Activated T-cell treated with anti-CD3 and anti-CD28 coated beads, Interleukin-2, amount 50 U/mL, for 4 hours (primary cell): Measurements from ENCODE around the gene IL6. TPM values are rescaled to one million over a fixed set of nuclear protein-coding genes. Genes with fewer than 3 reads are reported as not detected.
A peak's percentile ranks its signal among the peaks of the same experiment; 100 is the strongest.

Experiments
- ATAC-seq, 2 donors: fragments of 200-7000 bp; cut with Tn5 transposase; one replicate each; pipeline ENCODE4 v1.10.0; 2021
- DNase-seq: peaks from one replicate; pipeline ENCODE4 v3.0.0-alpha.2; 2020
- H3K27me3 Mint-ChIP-seq: one replicate; pipeline ENCODE4 v1.8.0; 2021; ENCODE audit warnings: low read depth, mixed read lengths
- H3K36me3 Mint-ChIP-seq: one replicate; pipeline ENCODE4 v1.8.0; 2022; ENCODE audit warnings: mixed read lengths; ENCODE audit not compliant: insufficient read depth
- H3K4me1 Mint-ChIP-seq: one replicate; pipeline ENCODE4 v1.8.0; 2021; ENCODE audit warnings: low read depth, mixed read lengths
- H3K4me3 Mint-ChIP-seq: one replicate; pipeline ENCODE4 v1.8.0; 2021; ENCODE audit warnings: mild to moderate bottlenecking, moderate library complexity, mixed read lengths
- H3K9me3 Mint-ChIP-seq: one replicate; pipeline ENCODE4 v1.8.0; 2021; ENCODE audit warnings: mixed read lengths
- total RNA-seq, 3 donors: library from RNA; stranded (reverse); gene quantifications; one replicate each; pipeline ENCODE4 v1.2.1, GENCODE V29; 2021

The IL6 gene
- total RNA-seq, 3 donors from 2014 or later: 9.3 to 35.4 (median 10.0) TPM

- ATAC-seq (no peak), DNase-seq (no peak)
- Mint-ChIP-seq H3K9me3 (no peaks in the 10 kb centered on the region), H3K4me1 (peaks cover 23% of the 10 kb centered on the region), H3K27me3 (peaks cover 10% of the 10 kb centered on the region), H3K36me3 (no peaks in the 10 kb centered on the region), H3K4me3 (peak overlapping the region; percentile 75)
Measured at GRCh38 chr7:22727714-22728035, 675 bp downstream of the IL6 start.

GRCh38 chr7:22728401-22729029 is 1.5 kb downstream of the IL6 start:
- Mint-ChIP-seq H3K4me3 (peak overlapping the region; percentile 48), H3K9me3 (no peaks in the 10 kb centered on the region), H3K36me3 (no peaks in the 10 kb centered on the region), H3K27me3 (peaks cover 12% of the 10 kb centered on the region), H3K4me1 (peaks cover 21% of the 10 kb centered on the region)
- no peak for ATAC-seq
- DNase-seq: no peak

GRCh38 chr7:22729180-22729825 is 2.3 kb downstream of the IL6 start:
- Mint-ChIP-seq H3K9me3 (no peaks in the 10 kb centered on the region), H3K4me3 (peak overlapping the region; percentile 23), H3K27me3 (peaks cover 20% of the 10 kb centered on the region), H3K36me3 (no peaks in the 10 kb centered on the region), H3K4me1 (peaks cover 18% of the 10 kb centered on the region)
- ATAC-seq (no peak), DNase-seq (no peak)

- Mint-ChIP-seq H3K9me3 (no peaks in the 10 kb centered on the region), H3K27me3 (peaks cover 19% of the 10 kb centered on the region), H3K36me3 (no peaks in the 10 kb centered on the region), H3K4me1 (peaks cover 18% of the 10 kb centered on the region), H3K4me3 (no peak overlapping the region)
- DNase-seq (no peak), ATAC-seq (no peak)
Measured at GRCh38 chr7:22730066-22730710, 3.2 kb downstream of the IL6 start.

GRCh38 chr7:22730921-22731654 is 4.1 kb downstream of the IL6 start:
- Mint-ChIP-seq H3K4me1 (peaks cover 9% of the 10 kb centered on the region), H3K9me3 (no peaks in the 10 kb centered on the region), H3K27me3 (peaks cover 19% of the 10 kb centered on the region), H3K36me3 (no peaks in the 10 kb centered on the region), H3K4me3 (peak overlapping the region; percentile 1)
- DNase-seq (no peak), ATAC-seq (no peak)

- H3K4me1 Mint-ChIP-seq: peaks cover 4% of the 10 kb centered on the region
- no peak overlapping the region for H3K4me3 Mint-ChIP-seq
- H3K27me3 Mint-ChIP-seq: peaks cover 22% of the 10 kb centered on the region
- peaks cover 3% of the 10 kb centered on the region for H3K9me3 Mint-ChIP-seq
- no peaks in the 10 kb centered on the region for H3K36me3 Mint-ChIP-seq
- DNase-seq (no peak), ATAC-seq (no peak)
Measured at GRCh38 chr7:22731766-22732165, 4.8 kb downstream of the IL6 start.

- Mint-ChIP-seq H3K9me3 (peaks cover 12% of the 10 kb centered on the region), H3K4me1 (peaks cover 4% of the 10 kb centered on the region), H3K4me3 (no peak overlapping the region), H3K36me3 (no peaks in the 10 kb centered on the region), H3K27me3 (peaks cover 29% of the 10 kb centered on the region)
- ATAC-seq (no peak), DNase-seq (no peak)
Measured at GRCh38 chr7:22732556-22733126, 5.6 kb downstream of the IL6 start.

- ATAC-seq: no peak
Measured at GRCh38 chr7:22733761-22734160, 6.8 kb downstream of the IL6 start.

GRCh38 chr7:22743014-22743413 is 16.0 kb downstream of the IL6 start:
- DNase-seq (no peak), ATAC-seq (no peak)
- no peaks in the 10 kb centered on the region for H3K36me3 Mint-ChIP-seq
- H3K9me3 Mint-ChIP-seq: no peaks in the 10 kb centered on the region
- no peak overlapping the region for H3K4me3 Mint-ChIP-seq
- H3K4me1 Mint-ChIP-seq: no peaks in the 10 kb centered on the region
- H3K27me3 Mint-ChIP-seq: no peaks in the 10 kb centered on the region

More at GRCh38 chr7:22733761-22734160, 6.8 kb downstream of the IL6 start:
- peaks cover 4% of the 10 kb centered on the region for H3K4me1 Mint-ChIP-seq
- no peaks in the 10 kb centered on the region for H3K36me3 Mint-ChIP-seq
- H3K27me3 Mint-ChIP-seq: peaks cover 30% of the 10 kb centered on the region
- no peak overlapping the region for H3K4me3 Mint-ChIP-seq
- H3K9me3 Mint-ChIP-seq: peaks cover 13% of the 10 kb centered on the region
- DNase-seq: no peak

GRCh38 chr7:22751341-22751740 is 24.3 kb downstream of the IL6 start:
- Mint-ChIP-seq H3K27me3 (peaks cover 14% of the 10 kb centered on the region), H3K4me1 (no peaks in the 10 kb centered on the region), H3K4me3 (no peak overlapping the region), H3K36me3 (no peaks in the 10 kb centered on the region), H3K9me3 (peaks cover 6% of the 10 kb centered on the region)
- ATAC-seq (no peak), DNase-seq (no peak)

- no peaks in the 10 kb centered on the region for H3K4me1 Mint-ChIP-seq
- peaks cover 42% of the 10 kb centered on the region for H3K27me3 Mint-ChIP-seq
- no peak for ATAC-seq
- H3K4me3 Mint-ChIP-seq: no peak overlapping the region
- H3K36me3 Mint-ChIP-seq: no peaks in the 10 kb centered on the region
- H3K9me3 Mint-ChIP-seq: peaks cover 12% of the 10 kb centered on the region
- DNase-seq: no peak
Measured at GRCh38 chr7:22757338-22757994, 30.5 kb downstream of the IL6 start.

GRCh38 chr7:22758576-22758975 is 31.6 kb downstream of the IL6 start:
- Mint-ChIP-seq H3K9me3 (peaks cover 12% of the 10 kb centered on the region), H3K4me1 (no peaks in the 10 kb centered on the region)

GRCh38 chr7:22759721-22760120 is 32.7 kb downstream of the IL6 start:
- ATAC-seq (no peak), DNase-seq (no peak)
- H3K27me3 Mint-ChIP-seq: peaks cover 41% of the 10 kb centered on the region
- H3K9me3 Mint-ChIP-seq: peaks cover 6% of the 10 kb centered on the region
- no peaks in the 10 kb centered on the region for H3K36me3 Mint-ChIP-seq
- no peaks in the 10 kb centered on the region for H3K4me1 Mint-ChIP-seq
- H3K4me3 Mint-ChIP-seq: no peak overlapping the region

More at GRCh38 chr7:22758576-22758975, 31.6 kb downstream of the IL6 start:
- no peak for DNase-seq
- peaks cover 47% of the 10 kb centered on the region for H3K27me3 Mint-ChIP-seq
- no peaks in the 10 kb centered on the region for H3K36me3 Mint-ChIP-seq
- H3K4me3 Mint-ChIP-seq: no peak overlapping the region
- ATAC-seq: no peak

GRCh38 chr7:22762866-22763265 is 35.9 kb downstream of the IL6 start:
- ATAC-seq: no peak
- Mint-ChIP-seq H3K9me3 (peaks cover 6% of the 10 kb centered on the region), H3K36me3 (no peaks in the 10 kb centered on the region), H3K27me3 (peaks cover 40% of the 10 kb centered on the region), H3K4me3 (no peak overlapping the region), H3K4me1 (no peaks in the 10 kb centered on the region)
- no peak for DNase-seq
